ENCODE results near the gene IFNLR1. TPM values are rescaled to one million over a fixed set of nuclear protein-coding genes. Genes with fewer than 3 reads are reported as not detected.

The IFNLR1 gene
- total RNA-seq, result 7.1 and 7.5 TPM in 2 replicates

DNA sequence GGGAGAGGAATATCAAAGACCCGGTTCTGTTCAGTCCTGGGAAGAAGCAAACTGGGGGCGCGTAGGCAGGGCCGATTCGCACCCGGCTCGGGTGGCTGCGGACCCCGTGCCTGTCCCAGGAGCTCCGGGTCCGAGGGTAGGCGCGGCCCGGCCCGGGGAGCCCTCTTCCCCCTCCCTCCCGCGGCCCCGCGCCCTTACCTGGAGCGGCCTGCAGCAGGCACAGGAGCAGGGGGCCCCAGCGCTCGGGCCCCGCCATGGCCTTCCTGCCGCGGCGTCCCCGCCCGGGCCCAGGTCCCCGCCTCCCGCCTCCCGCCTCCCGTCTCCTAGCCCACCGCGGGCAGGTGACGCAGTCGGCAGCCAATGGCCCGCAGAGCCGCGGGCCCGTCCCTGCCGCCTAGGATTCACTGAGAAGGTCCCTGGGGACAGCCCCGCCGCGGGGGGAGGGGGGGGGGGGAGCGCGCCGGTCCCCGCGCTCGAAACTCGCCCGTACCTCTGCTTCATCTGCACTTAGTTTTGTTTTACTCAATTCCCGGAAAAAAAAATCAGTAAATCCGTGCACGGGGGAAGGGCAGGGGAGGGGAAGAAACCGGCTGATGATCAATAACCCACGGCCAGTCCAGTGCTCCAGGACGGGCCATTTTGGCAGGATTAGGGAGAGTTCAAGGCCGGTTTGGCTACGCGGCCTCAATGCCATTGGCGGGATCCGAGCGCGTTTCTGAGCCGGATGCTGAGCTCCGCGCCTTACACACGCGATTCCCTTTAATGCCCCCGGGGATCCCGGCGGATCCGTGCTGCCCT, at the start of gene IFNLR1:
TSS of gene IFNLR1 (minus strand) at position 297 of the 798 bp plus-strand sequence. CDS start at position 256, 41 bp downstream.

DNA sequence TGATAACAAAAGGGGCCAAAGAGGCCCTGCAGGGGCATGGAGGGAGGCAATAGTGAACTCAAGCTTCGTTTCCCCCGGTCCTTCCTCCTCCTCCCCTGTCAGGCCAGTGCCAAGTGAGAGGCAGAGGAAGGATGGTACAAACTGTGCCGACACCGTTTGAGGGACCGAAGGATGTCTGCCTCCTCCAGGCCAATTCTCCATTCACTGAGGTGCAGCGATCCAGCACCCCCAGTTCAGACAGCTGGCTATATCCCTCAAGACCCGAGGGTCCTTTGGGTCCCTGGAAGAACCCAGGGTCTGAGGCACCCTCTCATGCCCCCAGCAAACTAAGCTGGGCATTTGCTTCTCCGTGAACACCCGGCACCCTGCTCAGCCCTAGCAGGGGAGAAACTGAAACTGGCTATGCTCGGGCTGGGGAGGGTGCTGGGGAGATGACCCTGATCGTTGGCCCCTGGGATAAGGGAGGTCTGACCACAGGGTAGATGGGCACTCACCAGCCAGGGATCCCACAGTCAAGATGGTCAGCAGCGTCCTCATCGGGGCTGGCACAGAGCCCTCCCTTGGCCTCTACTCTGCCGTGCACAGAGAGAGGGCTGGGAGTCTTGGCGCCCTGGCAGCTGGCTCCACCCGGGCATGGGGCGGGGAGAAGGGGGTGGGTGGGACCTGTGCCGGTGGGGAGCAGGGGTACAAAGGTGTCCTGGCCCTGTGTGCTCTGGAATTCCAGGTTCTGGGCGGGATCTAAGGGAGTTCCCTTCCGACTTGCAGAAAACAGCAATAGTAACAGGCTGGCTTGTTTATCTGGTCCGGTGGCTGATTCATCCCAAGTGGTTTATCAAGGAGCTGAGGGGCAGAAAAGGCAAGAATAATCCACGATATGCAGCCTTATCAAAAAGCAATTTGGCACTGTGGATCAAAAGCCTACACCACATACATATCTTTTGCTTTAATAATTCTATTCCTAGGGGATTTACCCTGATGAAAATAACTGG, 44.2 kb downstream of the IFNLR1 start, which contains the start of gene IL22RA1:
TSS of gene IL22RA1 (minus strand) at position 595 of the 989 bp plus-strand sequence. CDS start at position 537, 58 bp downstream.

DNA sequence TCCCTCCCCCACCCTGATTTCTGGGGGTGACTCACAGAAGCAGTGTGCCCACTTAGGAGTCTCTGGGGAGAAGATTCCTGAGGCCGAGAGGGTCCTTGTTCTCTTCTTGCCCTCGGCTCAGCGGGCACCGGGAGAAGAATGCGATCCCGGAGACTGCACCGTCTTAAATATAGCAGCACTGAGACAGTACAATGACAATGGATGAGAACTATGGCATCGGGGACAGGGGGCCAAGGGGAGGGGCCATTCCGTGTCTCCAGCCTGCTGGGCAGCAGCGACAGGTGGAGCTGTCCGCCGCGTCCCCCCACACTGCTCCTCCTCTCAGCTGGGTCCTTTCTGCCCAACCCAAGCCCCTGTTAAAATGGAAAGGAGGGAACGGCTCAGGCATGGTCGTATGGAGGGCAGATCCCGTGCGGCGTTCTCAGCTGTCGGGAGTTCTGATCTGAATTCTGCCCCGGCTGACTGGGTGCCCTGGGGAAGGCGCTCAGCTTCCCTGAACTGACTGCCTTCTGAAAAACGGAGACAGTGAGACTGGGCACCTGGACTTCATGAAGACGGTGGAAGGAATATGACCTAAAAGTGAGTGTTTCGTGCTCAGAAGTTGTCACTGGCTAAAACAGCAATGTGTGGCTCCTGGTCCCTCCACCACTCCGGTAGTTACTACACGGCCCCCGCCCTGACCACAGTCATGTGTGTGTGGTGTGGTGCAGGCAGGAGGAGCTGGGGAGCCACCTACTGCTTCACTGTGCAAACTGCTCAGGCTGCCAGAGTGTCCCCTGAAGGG, 74.9 kb downstream of the IFNLR1 start, which contains the start of gene MYOM3:
TSS of gene MYOM3 (minus strand) at position 140 of the 784 bp plus-strand sequence. CDS start 3,499 bp downstream, outside the sequence.

Other genes with a start within 250 kb of the IFNLR1 start
- 73.3 and 102 TPM in 2 replicates for gene PNRC2, start 227.5 kb downstream of the IFNLR1 start, total RNA-seq
- gene SRSF10, start 207.0 kb downstream of the IFNLR1 start, total RNA-seq, result 91.4 and 98.5 TPM in 2 replicates
- 0.79 and 1.4 TPM in 2 replicates for gene MYOM3, start 75.2 kb downstream of the IFNLR1 start, total RNA-seq
- gene IL22RA1, start 44.1 kb downstream of the IFNLR1 start, total RNA-seq, result 3.7 and 17.3 TPM in 2 replicates
- gene GRHL3, start 132.1 kb upstream of the IFNLR1 start, total RNA-seq, result not detected in 2 replicates
- gene STPG1, start 226.5 kb upstream of the IFNLR1 start, total RNA-seq, result 6.3 and 7.7 TPM in 2 replicates
- gene NIPAL3, start 228.5 kb upstream of the IFNLR1 start, total RNA-seq, result 117 and 190 TPM in 2 replicates